MM.1S (cell line): ENCODE data around the gene UBE2D2.

Source experiments
- DNase-seq: peaks from one replicate; pipeline ENCODE4 v3.0.0-alpha.2; 2015
- H2AFZ ChIP-seq: fragments of 300-600 bp; sonication (generic); 2 replicates; pipeline ENCODE4 v1.6.0; 2016; ENCODE audit warnings: antibody characterized with exemption, low read length
- H3F3A ChIP-seq: fragments of 300-600 bp; sonication (generic); 2 replicates; pipeline ENCODE4 v1.6.1; 2016; ENCODE audit warnings: mild to moderate bottlenecking, antibody characterized with exemption, low read length, moderate library complexity, mixed read lengths; ENCODE audit not compliant: insufficient read depth
- H3K27ac ChIP-seq: fragments of 300-600 bp; sonication (generic); 2 replicates; pipeline ENCODE4 v1.5.1; 2016; ENCODE audit warnings: mild to moderate bottlenecking, low read length
- H3K27me3 ChIP-seq: fragments of 300-600 bp; sonication (generic); replicated peaks from 2 replicates; pipeline ENCODE4 v1.6.0; 2016; ENCODE audit warnings: low read length; ENCODE audit not compliant: insufficient read depth
- H3K36me3 ChIP-seq: fragments of 300-600 bp; sonication (generic); replicated peaks from 2 replicates; pipeline ENCODE4 v1.6.1; 2016; ENCODE audit warnings: mild to moderate bottlenecking, low read length, mixed read lengths; ENCODE audit not compliant: insufficient read depth
- H3K4me1 ChIP-seq: fragments of 300-600 bp; sonication (generic); 2 replicates; pipeline ENCODE4 v1.6.1; 2016; ENCODE audit warnings: low read length, mixed read lengths
- H3K4me2 ChIP-seq: fragments of 300-600 bp; sonication (generic); 2 replicates; pipeline ENCODE4 v1.6.0; 2016; ENCODE audit warnings: low read depth, low read length
- H3K4me3 ChIP-seq: fragments of 300-600 bp; sonication (generic); 2 replicates; pipeline ENCODE4 v1.5.1; 2016; ENCODE audit warnings: low read length, mixed read lengths
- H3K79me2 ChIP-seq: fragments of 300-600 bp; sonication (generic); 2 replicates; pipeline ENCODE4 v1.6.1; 2016; ENCODE audit warnings: mixed run types, low read length, mixed read lengths
- H3K9ac ChIP-seq: fragments of 300-600 bp; sonication (generic); 2 replicates; pipeline ENCODE4 v1.6.1; 2016; ENCODE audit warnings: low read length, mixed read lengths
- H3K9me2 ChIP-seq: fragments of 300-600 bp; sonication (generic); replicated peaks from 2 replicates; pipeline ENCODE4 v1.6.1; 2016; ENCODE audit warnings: mild to moderate bottlenecking, low read length, mixed read lengths; ENCODE audit not compliant: insufficient read depth
- H3K9me3 ChIP-seq: fragments of 300-600 bp; sonication (generic); replicated peaks from 2 replicates; pipeline ENCODE4 v1.6.1; 2016; ENCODE audit warnings: mild to moderate bottlenecking, low read length, mixed read lengths; ENCODE audit not compliant: insufficient read depth
- H4K20me1 ChIP-seq: fragments of 300-600 bp; sonication (generic); 2 replicates; pipeline ENCODE4 v1.6.1; 2016; ENCODE audit warnings: mild to moderate bottlenecking, low read length, moderate library complexity, mixed read lengths; ENCODE audit not compliant: insufficient read depth
- EZH2 ChIP-seq: fragments of 300-600 bp; sonication (generic); optimal IDR thresholded peaks from 2 replicates; pipeline ENCODE3; 2017; ENCODE audit warnings: low read depth, mild to moderate bottlenecking, antibody characterized with exemption, low read length, mixed read lengths
- EZH2phosphoT487 ChIP-seq: fragments of 300-600 bp; sonication (generic); IDR thresholded peaks from 2 replicates; pipeline ENCODE4 v1.6.1; 2018; ENCODE audit warnings: antibody characterized with exemption, low read length
- TF ChIP-seq, protein P1 (sequence below): fragments of 300-600 bp; sonication (generic); IDR thresholded peaks from 2 replicates; pipeline ENCODE4 v1.5.1; 2016; ENCODE audit warnings: antibody characterized with exemption, low read length, mixed read lengths

Gene UBE2D2

GRCh38 chr5:139571543-139571942 is 10.4 kb downstream of the UBE2D2 start:
- Histone ChIP-seq H4K20me1 (peaks cover 17% of the 10 kb centered on the region; the same call in 1 of the 2 replicates), H3K9ac (no peak overlapping the region), H3K9me3 (no peaks in the 10 kb centered on the region), H3F3A (peaks cover 48% of the 10 kb centered on the region), H3K36me3 (no peaks in the 10 kb centered on the region; the same call in 1 of the 2 replicates), H3K79me2 (peaks cover 96% of the 10 kb centered on the region), H3K4me1 (peaks cover 31% of the 10 kb centered on the region), H3K27ac (no peak overlapping the region), H3K4me2 (no peak overlapping the region), H3K27me3 (no peaks in the 10 kb centered on the region), H3K4me3 (no peak overlapping the region), H3K9me2 (no peaks in the 10 kb centered on the region), H2AFZ (no peak overlapping the region)
- no peak for TF ChIP-seq EZH2phosphoT487
- TF ChIP-seq, protein P1, sequence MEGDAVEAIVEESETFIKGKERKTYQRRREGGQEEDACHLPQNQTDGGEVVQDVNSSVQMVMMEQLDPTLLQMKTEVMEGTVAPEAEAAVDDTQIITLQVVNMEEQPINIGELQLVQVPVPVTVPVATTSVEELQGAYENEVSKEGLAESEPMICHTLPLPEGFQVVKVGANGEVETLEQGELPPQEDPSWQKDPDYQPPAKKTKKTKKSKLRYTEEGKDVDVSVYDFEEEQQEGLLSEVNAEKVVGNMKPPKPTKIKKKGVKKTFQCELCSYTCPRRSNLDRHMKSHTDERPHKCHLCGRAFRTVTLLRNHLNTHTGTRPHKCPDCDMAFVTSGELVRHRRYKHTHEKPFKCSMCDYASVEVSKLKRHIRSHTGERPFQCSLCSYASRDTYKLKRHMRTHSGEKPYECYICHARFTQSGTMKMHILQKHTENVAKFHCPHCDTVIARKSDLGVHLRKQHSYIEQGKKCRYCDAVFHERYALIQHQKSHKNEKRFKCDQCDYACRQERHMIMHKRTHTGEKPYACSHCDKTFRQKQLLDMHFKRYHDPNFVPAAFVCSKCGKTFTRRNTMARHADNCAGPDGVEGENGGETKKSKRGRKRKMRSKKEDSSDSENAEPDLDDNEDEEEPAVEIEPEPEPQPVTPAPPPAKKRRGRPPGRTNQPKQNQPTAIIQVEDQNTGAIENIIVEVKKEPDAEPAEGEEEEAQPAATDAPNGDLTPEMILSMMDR, result no peak
- no peak for TF ChIP-seq EZH2
- no peak for DNase-seq

DNA sequence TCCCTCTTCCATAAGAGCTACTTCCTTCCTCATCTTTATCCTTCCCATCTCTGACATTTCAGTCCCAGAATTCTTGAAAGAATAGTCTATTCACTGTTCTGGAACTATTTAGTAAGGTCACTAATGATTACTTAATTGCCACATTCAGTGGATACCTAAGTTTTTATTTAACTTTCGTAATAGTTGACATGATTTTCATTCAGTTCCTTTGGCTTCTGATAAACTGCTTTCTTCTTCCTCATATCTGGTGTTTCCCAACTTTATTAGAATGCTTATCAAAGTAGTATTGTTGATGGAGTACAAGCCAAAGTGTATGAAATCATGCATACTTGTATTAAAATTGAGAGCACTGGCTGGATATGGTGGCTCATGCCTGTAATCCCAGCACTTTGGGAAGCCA is 10.8 kb downstream of the UBE2D2 start:
- Histone ChIP-seq H3F3A (peaks cover 52% of the 10 kb centered on the region), H3K36me3 (no peaks in the 10 kb centered on the region; the same call in 1 of the 2 replicates), H3K4me2 (no peak overlapping the region), H3K4me3 (no peak overlapping the region), H3K4me1 (peaks cover 35% of the 10 kb centered on the region), H3K27me3 (no peaks in the 10 kb centered on the region), H3K27ac (no peak overlapping the region), H4K20me1 (peaks cover 14% of the 10 kb centered on the region; the same call in 1 of the 2 replicates), H3K9me2 (no peaks in the 10 kb centered on the region), H3K9me3 (no peaks in the 10 kb centered on the region), H2AFZ (no peak overlapping the region), H3K9ac (no peak overlapping the region), H3K79me2 (peaks cover 93% of the 10 kb centered on the region)
- DNase-seq, result no peak
- TF ChIP-seq EZH2, result no peak
- TF ChIP-seq, protein P1, result no peak
- TF ChIP-seq EZH2phosphoT487, result no peak

- Histone ChIP-seq H3K4me2 (peak overlapping the region; percentile 98), H3K36me3 (no peaks in the 10 kb centered on the region; the same call in 1 of the 2 replicates), H4K20me1 (peaks cover 8% of the 10 kb centered on the region; the same call in 1 of the 2 replicates)
Observed at GRCh38 chr5:139574641-139575312, 13.6 kb downstream of the UBE2D2 start.

More at GRCh38 chr5:139574641-139575312, 13.6 kb downstream of the UBE2D2 start:
- TF ChIP-seq EZH2phosphoT487, result no peak
- TF ChIP-seq, protein P1, result peak; percentile 79
- Histone ChIP-seq H3K4me1 (peaks cover 50% of the 10 kb centered on the region), H3K27me3 (no peaks in the 10 kb centered on the region), H3K27ac (peak overlapping the region; percentile 97; the same call in 1 of the 2 replicates), H3K9me2 (no peaks in the 10 kb centered on the region), H2AFZ (no peak overlapping the region), H3K79me2 (peaks cover 89% of the 10 kb centered on the region), H3K9me3 (no peaks in the 10 kb centered on the region), H3K4me3 (peak overlapping the region; percentile 56; the same call in 1 of the 2 replicates), H3F3A (peaks cover 58% of the 10 kb centered on the region), H3K9ac (peak overlapping the region; percentile 75; the same call in 1 of the 2 replicates)
- DNase-seq, result peak; percentile 75
